Adrenal gland (tissue), 12 donors: ENCODE results near the gene PLS1. TPM values are rescaled to one million over a fixed set of nuclear protein-coding genes. Genes with fewer than 3 reads are reported as not detected.

Experiments
- DNase-seq, 7 donors: peaks; one replicate each; pipeline ENCODE4 v3.0.0-alpha.2; 2019 to 2020
- H3K27ac ChIP-seq, 5 donors: fragments of 200-600 bp; sonication (generic) in 4 of 5; 1 replicate in 3 of 5; 2 replicates in 2 of 5; pipeline versions ENCODE4 v1.5.1 to v1.8.0; 2016 to 2020; ENCODE audit warnings: mild to moderate bottlenecking in 1 of 5
- H3K27me3 ChIP-seq: fragments of 200-600 bp; 2 replicates; pipeline ENCODE4 v1.8.0; 2021
- H3K36me3 ChIP-seq, 2 donors: fragments of 200-600 bp; replicated peaks in 1 of 2; 1 replicate in 1 of 2; 2 replicates in 1 of 2; pipeline versions ENCODE4 v1.5.1 to v1.8.0; 2018 to 2022
- H3K4me1 ChIP-seq, 2 donors: fragments of 200-600 bp; replicated peaks in 1 of 2; 1 replicate in 1 of 2; 2 replicates in 1 of 2; pipeline versions ENCODE4 v1.5.1 to v1.8.0; 2018 to 2021
- H3K4me3 ChIP-seq, 4 donors: fragments of 200-600 bp; sonication (generic) in 3 of 4; one replicate each; pipeline ENCODE4 v1.5.1; 2016 to 2018
- H3K9me3 ChIP-seq, 3 donors: fragments of 200-600 bp; sonication (generic) in 1 of 3; replicated peaks in 1 of 3; 1 replicate in 2 of 3; 2 replicates in 1 of 3; pipeline versions ENCODE4 v1.5.1 to v1.8.0; 2016 to 2021
- POLR2A ChIP-seq, 2 donors: fragments of 450-650 bp; IDR thresholded peaks; one replicate each; pipeline ENCODE4 v1.6.1; 2017; ENCODE audit warnings: antibody characterized with exemption in 2 of 2, mild to moderate bottlenecking in 2 of 2, moderate library complexity in 1 of 2
- WGBS, 4 donors: extraction: QIAGEN DNeasy Blood & Tissue Kit in 2 of 4; methylation state at CpG; one replicate each; pipeline versions ENCODE4 v1.1.5 to v1.1.7; 2013 to 2017; 5-methylcytosine and 5-hydroxymethylcytosine counted together
- intact Hi-C, 2 donors: fragments of 100-400 bp; cut with DNase I; formaldehyde crosslinking; loops; one replicate each; pipeline versions ENCODE4 v1.14.1 to v1.15.0; 2022 to 2023
- polyA plus RNA-seq, 3 donors: library from polyadenylated mRNA; stranded (reverse); fragments of 200-250 nt in 2 of 3; fragments of 350-450 nt in 1 of 3; fragmentation: Illumina TruSeq in 1 of 3; extraction: RNeasy Lipid Tissue Mini Kit (QIAGEN cat#74804) in 1 of 3; gene quantifications; one replicate each; pipeline ENCODE4 v1.2.3, GENCODE V29; 2013 to 2014
- total RNA-seq, 9 donors: library from RNA; depleted of rRNA in 4 of 9; stranded (reverse); fragments of >200 nt in 4 of 9; fragments of 120-200 nt in 1 of 9; fragmentation: NEBNext Ultra II Directional in 1 of 9; extraction: Animal tissue kit (Norgen Biotek cat#: 25700) in 1 of 9; gene quantifications; one replicate each; pipeline versions ENCODE4 v1.1.0 to v1.2.4, GENCODE V29; 2013 to 2023
- TF ChIP-seq, protein P1 (sequence below), 6 experiments: fragments of 450-650 bp in 4 of 6; fragments of 200-600 bp in 2 of 6; sonication (generic) in 1 of 6; IDR thresholded peaks; 1 replicate in 5 of 6; 2 replicates in 1 of 6; pipeline versions ENCODE4 v1.5.1 to v1.8.0; 2016 to 2021; ENCODE audit warnings: antibody characterized with exemption in 6 of 6, mild to moderate bottlenecking in 2 of 6, moderate library complexity in 1 of 6
- donor health status: healthy with polysubstance abuse.
- donor health status: Bipolar disorder and iron deficiency.
- donor health status: DM: yes; HTN: yes; CAD: no.
- donor health status: DM: no; HTN: no; CAD: no.
- donor health status: DM: no; HTN: no; CAD: no.
- donor health status: DM: yes; HTN: yes; CAD: no.

Gene PLS1
- total and polyA plus RNA-seq, 12 donors, result 0.74 to 12.9 (median 7.9) TPM

DNA sequence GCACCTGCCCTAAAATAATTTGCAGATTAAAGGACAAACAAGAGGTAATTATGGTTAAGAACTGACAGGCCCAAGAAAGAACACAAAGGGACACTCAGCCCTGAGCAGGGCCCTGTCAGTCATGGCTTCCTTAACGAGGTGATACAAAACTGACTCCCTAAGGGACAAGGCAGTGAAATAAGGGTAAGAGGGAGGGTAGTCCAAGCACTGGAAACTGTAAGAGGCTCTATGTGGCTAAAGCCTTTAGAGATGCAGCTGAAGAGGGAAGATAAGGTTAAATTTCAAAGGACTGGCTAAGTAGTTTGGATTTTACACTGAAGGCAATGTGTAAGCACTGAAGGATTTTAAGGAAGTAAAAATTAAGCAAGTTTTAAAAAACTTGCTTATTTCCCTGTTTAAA lies 21.5 kb upstream of the PLS1 start:
- Histone ChIP-seq H3K4me3 (no peak overlapping the region), H3K4me1 (peaks cover 31 to 46% of the 10 kb centered on the region in 2 donors), H3K27me3 (no peaks in the 10 kb centered on the region), H3K27ac (peak overlapping the region in 4 of 5 donors; percentile 16 to 96 (median 94)), H3K36me3 (no peaks in the 10 kb centered on the region), H3K9me3 (no peaks in the 10 kb centered on the region)
- intact Hi-C loops, result no loop called here
- no peak for TF ChIP-seq POLR2A (IDR thresholded peaks at IDR 0.05)
- TF ChIP-seq, protein P1, sequence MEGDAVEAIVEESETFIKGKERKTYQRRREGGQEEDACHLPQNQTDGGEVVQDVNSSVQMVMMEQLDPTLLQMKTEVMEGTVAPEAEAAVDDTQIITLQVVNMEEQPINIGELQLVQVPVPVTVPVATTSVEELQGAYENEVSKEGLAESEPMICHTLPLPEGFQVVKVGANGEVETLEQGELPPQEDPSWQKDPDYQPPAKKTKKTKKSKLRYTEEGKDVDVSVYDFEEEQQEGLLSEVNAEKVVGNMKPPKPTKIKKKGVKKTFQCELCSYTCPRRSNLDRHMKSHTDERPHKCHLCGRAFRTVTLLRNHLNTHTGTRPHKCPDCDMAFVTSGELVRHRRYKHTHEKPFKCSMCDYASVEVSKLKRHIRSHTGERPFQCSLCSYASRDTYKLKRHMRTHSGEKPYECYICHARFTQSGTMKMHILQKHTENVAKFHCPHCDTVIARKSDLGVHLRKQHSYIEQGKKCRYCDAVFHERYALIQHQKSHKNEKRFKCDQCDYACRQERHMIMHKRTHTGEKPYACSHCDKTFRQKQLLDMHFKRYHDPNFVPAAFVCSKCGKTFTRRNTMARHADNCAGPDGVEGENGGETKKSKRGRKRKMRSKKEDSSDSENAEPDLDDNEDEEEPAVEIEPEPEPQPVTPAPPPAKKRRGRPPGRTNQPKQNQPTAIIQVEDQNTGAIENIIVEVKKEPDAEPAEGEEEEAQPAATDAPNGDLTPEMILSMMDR (IDR thresholded peaks at IDR 0.05), result no peak
- WGBS, 4 donors, result 29 to 52% (median 33%) methylated on average over 1 of the region's 1 CpG
- no peak for DNase-seq

DNA sequence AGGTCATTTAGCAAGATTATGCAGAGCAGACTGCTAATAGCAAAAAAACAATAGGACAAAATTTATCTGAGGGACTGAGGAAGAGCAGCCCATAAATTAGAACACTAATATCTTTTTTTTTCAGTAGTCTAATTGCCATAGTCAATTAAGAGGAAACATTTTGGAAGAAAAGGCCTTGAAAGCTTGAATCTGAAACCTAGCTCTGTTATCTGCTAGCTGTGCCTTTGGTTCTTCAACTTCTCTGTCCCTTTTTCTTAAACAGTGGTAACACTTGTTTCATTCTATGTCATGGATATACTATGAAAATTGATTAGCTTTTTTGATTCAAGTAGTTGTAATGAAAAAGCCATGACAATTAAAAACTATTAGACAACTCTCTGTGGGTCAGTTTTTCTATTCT lies 19.4 kb upstream of the PLS1 start:
- intact Hi-C loops, result no loop called here
- no peak for DNase-seq
- H3K4me3 ChIP-seq, result peak overlapping the region in 1 of 4 donors; percentile 70
- H3K36me3 ChIP-seq, result no peaks in the 10 kb centered on the region
- TF ChIP-seq POLR2A (IDR thresholded peaks at IDR 0.05), result no peak
- TF ChIP-seq, protein P1 (IDR thresholded peaks at IDR 0.05), result no peak
- H3K9me3 ChIP-seq, result no peaks in the 10 kb centered on the region
- peaks cover 31 to 46% of the 10 kb centered on the region in 2 donors for H3K4me1 ChIP-seq
- H3K27ac ChIP-seq, result peak overlapping the region; percentile 69 to 96 (median 93)
- no peaks in the 10 kb centered on the region for H3K27me3 ChIP-seq

DNA sequence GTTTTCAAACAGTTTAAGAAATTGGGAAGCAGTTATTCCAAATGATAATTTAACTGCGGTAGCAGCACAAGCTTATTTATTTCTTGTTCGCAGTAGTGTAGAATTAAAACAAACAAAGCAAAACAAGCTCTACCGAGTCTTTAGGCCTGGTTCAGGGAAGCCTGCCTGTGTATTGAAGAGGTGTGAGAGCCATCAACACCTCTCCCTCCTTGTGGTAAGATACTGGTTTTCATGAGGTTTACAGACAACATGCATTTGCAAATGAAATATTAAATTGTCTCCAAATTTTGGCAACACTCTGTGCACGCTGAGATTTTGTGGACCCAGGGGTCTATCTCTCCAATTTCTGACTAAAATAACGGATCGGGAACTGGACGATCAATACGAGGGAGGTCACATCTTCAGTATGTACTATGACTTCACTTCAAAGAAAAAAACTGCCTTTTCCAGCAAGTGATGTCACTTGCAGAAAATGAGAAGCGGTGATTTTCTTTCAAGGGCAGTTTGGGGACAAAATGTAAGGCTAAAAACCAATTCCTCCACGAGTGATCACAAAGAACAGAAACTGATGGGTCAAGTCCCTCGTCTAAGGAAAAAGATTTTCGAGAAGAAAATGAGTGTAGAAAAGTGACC lies 18.4 kb upstream of the PLS1 start:
- H3K4me3 ChIP-seq, result peak overlapping the region; percentile 40 to 80 (median 70)
- no peak for DNase-seq
- TF ChIP-seq POLR2A (IDR thresholded peaks at IDR 0.05), result no peak
- TF ChIP-seq, protein P1 (IDR thresholded peaks at IDR 0.05), result no peak
- H3K36me3 ChIP-seq, result no peaks in the 10 kb centered on the region
- peak overlapping the region; percentile 69 to 96 (median 93) for H3K27ac ChIP-seq
- H3K27me3 ChIP-seq, result no peaks in the 10 kb centered on the region
- 4 to 7% (median 4%) methylated on average over 12 of the region's 12 CpGs for WGBS, 4 donors
- intact Hi-C loops, result no loop called here
- H3K4me1 ChIP-seq, result peaks cover 31 to 45% of the 10 kb centered on the region in 2 donors
- H3K9me3 ChIP-seq, result no peaks in the 10 kb centered on the region

DNA sequence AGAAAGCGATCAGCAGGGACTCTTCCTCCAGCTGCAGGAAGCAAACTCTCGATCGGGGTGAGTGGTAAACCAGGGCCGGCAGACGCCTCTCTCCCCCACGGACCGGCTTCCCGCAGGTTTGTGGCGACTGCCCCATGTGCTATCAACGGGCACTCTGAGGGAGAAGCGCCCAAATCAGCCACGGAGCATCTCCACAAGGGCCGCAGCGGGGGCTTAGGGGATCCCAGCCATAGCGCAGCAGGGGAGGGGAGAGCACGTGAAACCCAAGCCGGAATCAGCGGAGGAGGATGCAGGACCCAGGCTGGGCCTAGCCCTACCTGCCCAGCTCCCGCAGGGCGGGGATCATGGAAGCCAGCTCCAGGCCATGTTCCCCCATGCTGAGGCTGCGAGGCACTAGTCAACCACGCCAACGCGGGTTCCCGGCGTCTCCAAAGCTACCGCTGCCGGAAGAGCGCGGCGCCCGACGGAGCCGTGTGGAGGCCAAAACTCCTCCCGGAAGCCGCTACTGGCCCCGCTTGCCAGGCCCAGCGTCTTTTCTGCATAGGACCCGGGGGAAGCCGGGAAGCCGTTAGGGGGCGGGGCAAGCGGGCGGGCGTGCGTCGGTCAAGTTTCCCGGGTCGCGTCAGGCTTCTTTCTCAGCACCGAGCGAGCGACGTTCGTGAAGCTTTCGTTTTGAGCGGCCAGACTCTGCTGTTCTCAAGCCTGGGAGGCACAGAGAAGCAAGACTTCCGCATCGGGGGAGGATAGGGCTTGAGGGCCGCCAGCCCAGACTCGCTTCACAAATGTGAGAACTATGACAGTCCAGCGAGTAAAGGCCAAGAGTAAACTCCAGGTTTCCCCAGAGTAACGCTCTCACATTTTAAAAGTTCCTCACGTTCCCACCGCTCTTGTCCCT lies 17.6 kb upstream of the PLS1 start, which contains the start of gene ATR:
Gene ATR (minus strand): TSS at position 405 of the 895 bp plus-strand sequence. CDS start 29 bp downstream, at position 376.
- Histone ChIP-seq H3K4me3 (peak within 1 kb of the TSS; percentile 40 to 80 (median 70)), H3K27ac (peak within 1 kb of the TSS; percentile 82 to 96 (median 93)), H3K9me3 (no peaks in the 10 kb centered on the region), H3K4me1 (peaks cover 31 to 43% of the 10 kb centered on the region in 2 donors), H3K36me3 (no peaks in the 10 kb centered on the region), H3K27me3 (no peaks in the 10 kb centered on the region)
- WGBS, 4 donors, result 0 to 1% (median 1%) methylated on average over 24 to 65 of the region's 65 CpGs
- intact Hi-C loops, result no loop called here
- peak; percentile 98 to 99 (median 98) for DNase-seq
- TF ChIP-seq, protein P1 (IDR thresholded peaks at IDR 0.05), result no peak
- peak; percentile 67 to 97 for TF ChIP-seq POLR2A (IDR thresholded peaks at IDR 0.05)
